MG63 (cell line): ENCODE results near the gene AMPD2. TPM values are rescaled to one million over a fixed set of nuclear protein-coding genes. Genes with fewer than 3 reads are reported as not detected.

Source experiments
- DNase-seq: peaks from one replicate; pipeline ENCODE4 v3.0.0-alpha.2; 2020
- H3K27me3 ChIP-seq: fragments of 250-450 bp; sonication (Bioruptor Pico); 2 replicates; pipeline ENCODE4 v1.5.1; 2020; ENCODE audit warnings: mild to moderate bottlenecking, moderate library complexity
- H3K36me3 ChIP-seq: fragments of 250-450 bp; sonication (Bioruptor Pico); 2 replicates; pipeline ENCODE4 v1.5.1; 2020; ENCODE audit warnings: mild to moderate bottlenecking, moderate library complexity
- H3K4me3 ChIP-seq: fragments of 250-450 bp; sonication (Bioruptor Pico); 2 replicates; pipeline ENCODE4 v1.5.1; 2020; ENCODE audit warnings: mild to moderate bottlenecking, moderate library complexity
- H3K9me3 ChIP-seq: fragments of 250-450 bp; sonication (Bioruptor Pico); 2 replicates; pipeline ENCODE4 v1.5.1; 2020; ENCODE audit warnings: mild to moderate bottlenecking, moderate library complexity
- total RNA-seq: library from RNA; depleted of rRNA; stranded (reverse); fragments of >200 nt; shearing (Covaris generic); gene quantifications from 2 replicates; pipeline ENCODE4 v1.2.3, GENCODE V29; 2014; ENCODE audit warnings: low replicate concordance

Gene AMPD2
- total RNA-seq, 1 experiment from 2014 or later: 172 TPM

GRCh38 chr1:109625176-109625575 is 5.5 kb downstream of the AMPD2 start:
- Histone ChIP-seq H3K9me3 (no peaks in the 10 kb centered on the region), H3K27me3 (no peaks in the 10 kb centered on the region), H3K36me3 (peaks cover 69% of the 10 kb centered on the region), H3K4me3 (no peak overlapping the region)
- no peak for DNase-seq

GRCh38 chr1:109625601-109626560 is 6.2 kb downstream of the AMPD2 start:
- H3K27me3 ChIP-seq: no peaks in the 10 kb centered on the region
- H3K9me3 ChIP-seq: no peaks in the 10 kb centered on the region
- no peak overlapping the region for H3K4me3 ChIP-seq
- H3K36me3 ChIP-seq: peaks cover 71% of the 10 kb centered on the region
- DNase-seq: no peak

GRCh38 chr1:109626682-109627408 is 7.2 kb downstream of the AMPD2 start:
- DNase-seq: no peak
- peaks cover 74% of the 10 kb centered on the region for H3K36me3 ChIP-seq
- H3K9me3 ChIP-seq: no peaks in the 10 kb centered on the region
- no peaks in the 10 kb centered on the region for H3K27me3 ChIP-seq
- H3K4me3 ChIP-seq: no peak overlapping the region

- DNase-seq: no peak
- Histone ChIP-seq H3K36me3 (peaks cover 77% of the 10 kb centered on the region), H3K4me3 (no peak overlapping the region), H3K27me3 (no peaks in the 10 kb centered on the region), H3K9me3 (no peaks in the 10 kb centered on the region)
Measured at GRCh38 chr1:109627692-109628399, 8.2 kb downstream of the AMPD2 start.

- Histone ChIP-seq H3K27me3 (no peaks in the 10 kb centered on the region), H3K4me3 (no peak overlapping the region), H3K9me3 (no peaks in the 10 kb centered on the region), H3K36me3 (peaks cover 79% of the 10 kb centered on the region)
- DNase-seq: peak; percentile 11
Measured at GRCh38 chr1:109628540-109629321, 9.1 kb downstream of the AMPD2 start.

- Histone ChIP-seq H3K4me3 (no peak overlapping the region), H3K36me3 (peaks cover 79% of the 10 kb centered on the region), H3K9me3 (no peaks in the 10 kb centered on the region), H3K27me3 (no peaks in the 10 kb centered on the region)
- no peak for DNase-seq
Measured at GRCh38 chr1:109629372-109630030, 9.9 kb downstream of the AMPD2 start.

GRCh38 chr1:109630081-109630897 is 10.7 kb downstream of the AMPD2 start:
- no peaks in the 10 kb centered on the region for H3K9me3 ChIP-seq
- peaks cover 74% of the 10 kb centered on the region for H3K36me3 ChIP-seq
- H3K4me3 ChIP-seq: no peak overlapping the region
- no peak for DNase-seq
- H3K27me3 ChIP-seq: no peaks in the 10 kb centered on the region

- H3K27me3 ChIP-seq: no peaks in the 10 kb centered on the region
- H3K9me3 ChIP-seq: no peaks in the 10 kb centered on the region
- DNase-seq: no peak
- H3K36me3 ChIP-seq: peaks cover 67% of the 10 kb centered on the region
- no peak overlapping the region for H3K4me3 ChIP-seq
Measured at GRCh38 chr1:109630898-109631512, 11.4 kb downstream of the AMPD2 start.

GRCh38 chr1:109631513-109632505 is 12.2 kb downstream of the AMPD2 start:
- no peak for DNase-seq
- Histone ChIP-seq H3K36me3 (peaks cover 59% of the 10 kb centered on the region), H3K27me3 (no peaks in the 10 kb centered on the region), H3K9me3 (no peaks in the 10 kb centered on the region), H3K4me3 (no peak overlapping the region)

GRCh38 chr1:109632671-109633346 is 13.2 kb downstream of the AMPD2 start:
- Histone ChIP-seq H3K36me3 (peaks cover 49% of the 10 kb centered on the region), H3K27me3 (no peaks in the 10 kb centered on the region), H3K9me3 (no peaks in the 10 kb centered on the region), H3K4me3 (no peak overlapping the region)
- no peak for DNase-seq

- no peak for DNase-seq
- no peak overlapping the region for H3K4me3 ChIP-seq
- H3K27me3 ChIP-seq: no peaks in the 10 kb centered on the region
- H3K9me3 ChIP-seq: no peaks in the 10 kb centered on the region
- H3K36me3 ChIP-seq: peaks cover 34% of the 10 kb centered on the region
Measured at GRCh38 chr1:109634292-109634691, 14.7 kb downstream of the AMPD2 start.

- no peaks in the 10 kb centered on the region for H3K27me3 ChIP-seq
- peaks cover 27% of the 10 kb centered on the region for H3K36me3 ChIP-seq
- H3K4me3 ChIP-seq: no peak overlapping the region
- no peaks in the 10 kb centered on the region for H3K9me3 ChIP-seq
- no peak for DNase-seq
Measured at GRCh38 chr1:109634771-109635750, 15.4 kb downstream of the AMPD2 start.
